ENCODE data around the gene FMO4. TPM values are rescaled to one million over a fixed set of nuclear protein-coding genes. Genes with fewer than 3 reads are reported as not detected.
"Not testable (repeated sequence)": the region's sequence is repeated elsewhere in the genome, so short reads cannot be mapped to it uniquely, and the experiment has no call there.

Gene FMO4
- total RNA-seq, 1 experiment from 2014 or later: 0.63 TPM

- TF ChIP-seq CTCF (IDR thresholded peaks at IDR 0.05; ENCODE audit: unreplicated experiment): no peak
- DNase-seq (ENCODE audit: unreplicated experiment): no peak
- ChIA-PET CTCF (interaction anchor here (0.8 to 4.2 kb wide), 6 partner anchors 13 to 35 kb away, joined by 3 to 19 read pairs (median 8); partner anchors contain the start of gene FMO4), POLR2A (no interaction called here)
- Mint-ChIP-seq H3K4me3 (ENCODE audit: unreplicated experiment) (no peak overlapping the region), H3K27me3 (ENCODE audit: insufficient read depth, unreplicated experiment) (no peaks in the 10 kb centered on the region), H3K9me3 (ENCODE audit: unreplicated experiment) (no peaks in the 10 kb centered on the region), H3K4me1 (ENCODE audit: insufficient read depth, unreplicated experiment) (no peaks in the 10 kb centered on the region), H3K27ac (ENCODE audit: low read depth, unreplicated experiment) (no peak overlapping the region), H3K36me3 (ENCODE audit: insufficient read depth, unreplicated experiment) (no peaks in the 10 kb centered on the region)
- BruUV-seq (replicated peaks): no TSS peak
- intact Hi-C loops (cut with micrococcal nuclease): no loop called here
These were observed 33.4 kb upstream of the FMO4 start for GRCh38 chr1:171280599-171280998.

- Mint-ChIP-seq H3K9me3 (ENCODE audit: unreplicated experiment) (no peaks in the 10 kb centered on the region), H3K27ac (ENCODE audit: low read depth, unreplicated experiment) (no peak overlapping the region), H3K27me3 (ENCODE audit: insufficient read depth, unreplicated experiment) (no peaks in the 10 kb centered on the region), H3K4me1 (ENCODE audit: insufficient read depth, unreplicated experiment) (peaks cover 8% of the 10 kb centered on the region), H3K36me3 (ENCODE audit: insufficient read depth, unreplicated experiment) (no peaks in the 10 kb centered on the region), H3K4me3 (ENCODE audit: unreplicated experiment) (no peak overlapping the region)
- no TSS peak for BruUV-seq (replicated peaks)
- no peak for TF ChIP-seq CTCF (IDR thresholded peaks at IDR 0.05; ENCODE audit: unreplicated experiment)
- intact Hi-C loops (cut with micrococcal nuclease): no loop called here
- peak; percentile 66 for DNase-seq (ENCODE audit: unreplicated experiment)
- POLR2A ChIA-PET: interaction anchor here (0.7 to 0.8 kb wide), 3 partner anchors 26 to 36 kb away, joined by 4 to 8 read pairs (median 6); partner anchors contain the start of gene FMO4
- CTCF ChIA-PET: interaction anchor here (0.8 to 2.6 kb wide), 9 partner anchors 11 to 68 kb away, joined by 3 to 26 read pairs (median 5); partner anchors contain the start of gene FMO4
These were observed 27.8 kb upstream of the FMO4 start for GRCh38 chr1:171286032-171286705.

GRCh38 chr1:171290621-171291020 is 23.4 kb upstream of the FMO4 start:
- Mint-ChIP-seq H3K4me1 (ENCODE audit: insufficient read depth, unreplicated experiment) (peaks cover 8% of the 10 kb centered on the region), H3K9me3 (ENCODE audit: unreplicated experiment) (no peaks in the 10 kb centered on the region), H3K36me3 (ENCODE audit: insufficient read depth, unreplicated experiment) (no peaks in the 10 kb centered on the region), H3K4me3 (ENCODE audit: unreplicated experiment) (no peak overlapping the region), H3K27me3 (ENCODE audit: insufficient read depth, unreplicated experiment) (no peaks in the 10 kb centered on the region), H3K27ac (ENCODE audit: low read depth, unreplicated experiment) (no peak overlapping the region)
- ChIA-PET CTCF (interaction anchor here (1.0 to 5.9 kb wide), 2 partner anchors 23 to 64 kb away, joined by 3 to 43 read pairs; partner anchors contain the start of gene FMO4), POLR2A (no interaction called here)
- DNase-seq (ENCODE audit: unreplicated experiment): no peak
- no peak for TF ChIP-seq CTCF (IDR thresholded peaks at IDR 0.05; ENCODE audit: unreplicated experiment)
- intact Hi-C loops (cut with micrococcal nuclease): no loop called here
- BruUV-seq (replicated peaks): no TSS peak

GRCh38 chr1:171292799-171293198 is 21.2 kb upstream of the FMO4 start:
- Mint-ChIP-seq H3K27me3 (ENCODE audit: insufficient read depth, unreplicated experiment) (no peaks in the 10 kb centered on the region), H3K4me3 (ENCODE audit: unreplicated experiment) (no peak overlapping the region), H3K9me3 (ENCODE audit: unreplicated experiment) (no peaks in the 10 kb centered on the region), H3K36me3 (ENCODE audit: insufficient read depth, unreplicated experiment) (no peaks in the 10 kb centered on the region), H3K4me1 (ENCODE audit: insufficient read depth, unreplicated experiment) (no peaks in the 10 kb centered on the region), H3K27ac (ENCODE audit: low read depth, unreplicated experiment) (no peak overlapping the region)
- CTCF ChIA-PET: interaction anchor here (0.6 to 5.9 kb wide), 4 partner anchors 11 to 1487 kb away, joined by 3 to 43 read pairs (median 6); partner anchors contain the start of gene FMO4
- intact Hi-C loops (cut with micrococcal nuclease): no loop called here
- TF ChIP-seq CTCF (IDR thresholded peaks at IDR 0.05; ENCODE audit: unreplicated experiment): no peak
- POLR2A ChIA-PET: no interaction called here
- DNase-seq (ENCODE audit: unreplicated experiment): no peak
- no TSS peak for BruUV-seq (replicated peaks)

- H3K27me3 Mint-ChIP-seq (ENCODE audit: insufficient read depth, unreplicated experiment); BruUV-seq (replicated peaks); intact Hi-C loops (cut with micrococcal nuclease); DNase-seq (ENCODE audit: unreplicated experiment); H3K36me3 Mint-ChIP-seq (ENCODE audit: insufficient read depth, unreplicated experiment); H3K9me3 Mint-ChIP-seq (ENCODE audit: unreplicated experiment); H3K27ac Mint-ChIP-seq (ENCODE audit: low read depth, unreplicated experiment); H3K4me3 Mint-ChIP-seq (ENCODE audit: unreplicated experiment); H3K4me1 Mint-ChIP-seq (ENCODE audit: insufficient read depth, unreplicated experiment): not testable (repeated sequence)
- CTCF ChIA-PET: interaction anchor here (0.6 to 5.9 kb wide), 8 partner anchors 9 to 1829 kb away, joined by 3 to 43 read pairs (median 3); partner anchors contain the start of gene FMO4
- POLR2A ChIA-PET: interaction anchor here (0.9 kb wide), 1 partner anchor 18 kb away, joined by 3 read pairs; the partner anchor contains the start of gene FMO4
These were observed 18.6 kb upstream of the FMO4 start for GRCh38 chr1:171295383-171295782.

Data from MCF 10A (cell line).